Left lung (tissue), 10 donors: ENCODE data around the gene DCAF17. TPM values are rescaled to one million over a fixed set of nuclear protein-coding genes. Genes with fewer than 3 reads are reported as not detected.

ENCODE experiments used
- ATAC-seq: fragments of 200-7000 bp; cut with Tn5 transposase; one replicate; pipeline ENCODE4 v1.9.1; 2020; ENCODE audit warnings: moderate library complexity
- DNase-seq, 4 donors: peaks; one replicate each; pipeline ENCODE4 v3.0.0-alpha.2; 2013 to 2020
- H3K27ac ChIP-seq, 2 donors: fragments of 200-600 bp; sonication (generic) in 1 of 2; one replicate each; pipeline versions ENCODE4 v1.5.0 to v1.8.0; 2020 to 2021
- H3K27me3 ChIP-seq, 2 donors: fragments of 200-600 bp; sonication (generic) in 1 of 2; one replicate each; pipeline versions ENCODE4 v1.5.0 to v1.8.0; 2020 to 2021
- H3K36me3 ChIP-seq, 2 donors: fragments of 200-600 bp; sonication (generic) in 1 of 2; one replicate each; pipeline versions ENCODE4 v1.5.0 to v1.8.0; 2020 to 2021
- H3K4me1 ChIP-seq, 2 donors: fragments of 200-600 bp; one replicate each; pipeline ENCODE4 v1.8.0; 2021
- H3K4me3 ChIP-seq, 2 donors: fragments of 200-600 bp; sonication (generic) in 1 of 2; one replicate each; pipeline versions ENCODE4 v1.5.0 to v1.8.0; 2020 to 2021; ENCODE audit warnings: mild to moderate bottlenecking in 1 of 2
- H3K9me3 ChIP-seq, 2 donors: fragments of 200-600 bp; sonication (generic) in 1 of 2; one replicate each; pipeline versions ENCODE4 v1.5.0 to v1.8.0; 2020 to 2021
- intact Hi-C, 2 donors: fragments of 100-400 bp; cut with DNase I; formaldehyde crosslinking; loops; one replicate each; pipeline versions ENCODE4 v1.11.2 to v1.14.2; 2022
- polyA plus RNA-seq, 6 donors: library from polyadenylated mRNA; unstranded; fragments of 120-200 nt; gene quantifications; one replicate each; pipeline ENCODE4 v1.2.1, GENCODE V29; 2013; ENCODE audit not compliant: insufficient read length in 6 of 6
- total RNA-seq, 2 donors: library from RNA; stranded (reverse); fragmentation: NEBNext Ultra II Directional; extraction: Animal tissue kit (Norgen Biotek cat#: 25700); gene quantifications; one replicate each; pipeline ENCODE4 v1.2.1, GENCODE V29; 2021
- TF ChIP-seq, protein P1 (sequence below), 2 donors: fragments of 200-600 bp; sonication (generic) in 1 of 2; IDR thresholded peaks; one replicate each; pipeline versions ENCODE4 v1.5.0 to v1.8.0; 2021; ENCODE audit warnings: antibody characterized with exemption in 2 of 2
- donor health status: DM: no; HTN: yes; CAD: no.
- donor health status: DM: no; HTN: no; CAD: no.

DCAF17 gene
- total and polyA plus RNA-seq, 8 donors: 14.2 to 36.7 (median 28.3) TPM

DNA sequence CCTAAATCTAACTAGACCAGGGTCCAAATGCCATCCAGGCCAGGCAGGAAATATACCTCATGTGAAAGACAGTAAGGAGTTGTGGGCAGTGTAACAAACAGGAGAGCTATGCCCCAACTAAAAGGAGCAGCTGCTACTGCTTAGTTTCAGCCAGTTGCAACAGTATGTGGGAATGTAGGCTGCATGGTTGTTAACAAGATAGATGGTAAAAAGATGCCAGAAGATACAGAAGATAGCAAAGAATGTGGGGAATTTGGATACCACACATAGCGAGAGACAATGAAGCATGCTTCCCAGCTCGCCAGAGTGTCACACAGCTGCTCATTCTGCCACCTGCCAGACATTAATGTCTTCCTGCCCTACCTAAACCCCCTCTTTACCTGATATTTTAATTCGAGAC lies 48.9 kb downstream of the DCAF17 start:
- TF ChIP-seq, protein P1, sequence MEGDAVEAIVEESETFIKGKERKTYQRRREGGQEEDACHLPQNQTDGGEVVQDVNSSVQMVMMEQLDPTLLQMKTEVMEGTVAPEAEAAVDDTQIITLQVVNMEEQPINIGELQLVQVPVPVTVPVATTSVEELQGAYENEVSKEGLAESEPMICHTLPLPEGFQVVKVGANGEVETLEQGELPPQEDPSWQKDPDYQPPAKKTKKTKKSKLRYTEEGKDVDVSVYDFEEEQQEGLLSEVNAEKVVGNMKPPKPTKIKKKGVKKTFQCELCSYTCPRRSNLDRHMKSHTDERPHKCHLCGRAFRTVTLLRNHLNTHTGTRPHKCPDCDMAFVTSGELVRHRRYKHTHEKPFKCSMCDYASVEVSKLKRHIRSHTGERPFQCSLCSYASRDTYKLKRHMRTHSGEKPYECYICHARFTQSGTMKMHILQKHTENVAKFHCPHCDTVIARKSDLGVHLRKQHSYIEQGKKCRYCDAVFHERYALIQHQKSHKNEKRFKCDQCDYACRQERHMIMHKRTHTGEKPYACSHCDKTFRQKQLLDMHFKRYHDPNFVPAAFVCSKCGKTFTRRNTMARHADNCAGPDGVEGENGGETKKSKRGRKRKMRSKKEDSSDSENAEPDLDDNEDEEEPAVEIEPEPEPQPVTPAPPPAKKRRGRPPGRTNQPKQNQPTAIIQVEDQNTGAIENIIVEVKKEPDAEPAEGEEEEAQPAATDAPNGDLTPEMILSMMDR (IDR thresholded peaks at IDR 0.05): no peak
- Histone ChIP-seq H3K36me3 (peaks cover 0 to 15% of the 10 kb centered on the region in 2 donors), H3K27ac (no peak overlapping the region), H3K4me1 (no peaks in the 10 kb centered on the region), H3K27me3 (no peaks in the 10 kb centered on the region), H3K4me3 (no peak overlapping the region), H3K9me3 (no peaks in the 10 kb centered on the region)
- intact Hi-C loops: no loop called here
- no peak for ATAC-seq
- DNase-seq: no peak

DNA sequence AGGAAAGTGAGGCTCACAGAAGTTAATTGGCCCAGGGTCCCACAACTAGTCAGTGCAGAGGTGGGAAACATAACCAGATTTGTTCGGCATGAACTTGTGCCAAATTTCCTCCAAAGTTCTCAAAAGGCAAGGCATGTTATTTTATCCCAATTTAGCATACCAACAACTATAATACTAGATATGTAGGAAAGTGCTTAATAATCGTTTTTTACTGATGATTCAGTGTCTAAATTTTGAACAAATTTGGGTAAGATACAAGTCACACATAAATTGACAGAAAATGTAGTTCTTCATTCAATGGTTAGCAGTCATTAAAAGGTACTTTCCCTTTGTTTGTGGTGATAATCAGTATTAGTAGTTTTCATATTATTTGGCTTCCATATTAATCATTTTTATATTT lies 49.8 kb downstream of the DCAF17 start:
- Histone ChIP-seq H3K4me1 (no peaks in the 10 kb centered on the region), H3K27me3 (no peaks in the 10 kb centered on the region), H3K36me3 (peaks cover 0 to 12% of the 10 kb centered on the region in 2 donors), H3K4me3 (no peak overlapping the region), H3K27ac (no peak overlapping the region), H3K9me3 (no peaks in the 10 kb centered on the region)
- ATAC-seq: no peak
- no peak for DNase-seq
- intact Hi-C loops: no loop called here
- TF ChIP-seq, protein P1 (IDR thresholded peaks at IDR 0.05): no peak

DNA sequence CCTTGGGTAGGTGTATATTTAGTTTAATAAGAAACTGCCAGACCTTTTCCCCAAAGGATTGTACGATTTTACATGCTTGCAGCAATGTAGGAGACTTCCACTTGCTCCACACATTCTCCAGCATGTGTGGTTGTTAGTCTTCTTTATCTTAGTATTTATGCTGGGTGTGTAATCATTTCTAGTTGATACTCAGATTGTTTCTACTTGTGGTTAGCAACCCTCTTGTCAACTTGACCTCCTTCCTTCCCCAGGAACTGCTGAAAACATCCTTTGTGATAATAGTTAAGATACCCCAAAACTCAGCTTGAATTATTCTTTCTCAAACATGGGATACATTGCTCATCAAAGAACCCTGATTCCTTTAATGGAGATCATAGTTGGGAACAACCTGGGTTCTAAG lies 51.1 kb downstream of the DCAF17 start:
- ATAC-seq (no peak), DNase-seq (no peak)
- H3K27ac ChIP-seq: no peak overlapping the region
- TF ChIP-seq, protein P1 (IDR thresholded peaks at IDR 0.05): no peak
- intact Hi-C loops: no loop called here
- H3K36me3 ChIP-seq: peaks cover 0 to 8% of the 10 kb centered on the region in 2 donors
- H3K9me3 ChIP-seq: no peaks in the 10 kb centered on the region
- no peak overlapping the region for H3K4me3 ChIP-seq
- no peaks in the 10 kb centered on the region for H3K27me3 ChIP-seq
- H3K4me1 ChIP-seq: no peaks in the 10 kb centered on the region

DNA sequence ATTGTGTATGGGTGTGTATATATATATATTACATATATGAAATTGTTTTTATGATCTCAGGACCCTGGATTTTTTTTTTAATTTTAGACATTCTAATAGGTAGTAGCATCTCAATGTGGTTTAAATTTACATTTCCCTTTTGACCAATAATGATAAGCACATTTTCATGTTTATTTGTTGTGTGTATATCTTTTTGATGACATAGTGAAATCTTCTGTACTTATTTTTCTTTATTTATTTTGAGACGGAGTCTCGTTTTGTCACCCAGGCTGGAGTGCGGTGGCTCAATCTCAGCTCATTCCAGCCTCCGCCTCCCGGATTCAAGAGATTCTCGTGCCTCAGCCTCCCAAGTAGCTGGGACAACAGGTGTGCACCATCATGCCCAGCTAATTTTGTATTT lies 53.2 kb downstream of the DCAF17 start:
- TF ChIP-seq, protein P1 (IDR thresholded peaks at IDR 0.05): no peak
- intact Hi-C loops: no loop called here
- ATAC-seq (no peak), DNase-seq (no peak)
- H3K36me3 ChIP-seq: no peaks in the 10 kb centered on the region
- H3K27ac ChIP-seq: no peak overlapping the region
- no peaks in the 10 kb centered on the region for H3K9me3 ChIP-seq
- no peaks in the 10 kb centered on the region for H3K4me1 ChIP-seq
- no peaks in the 10 kb centered on the region for H3K27me3 ChIP-seq
- no peak overlapping the region for H3K4me3 ChIP-seq

DNA sequence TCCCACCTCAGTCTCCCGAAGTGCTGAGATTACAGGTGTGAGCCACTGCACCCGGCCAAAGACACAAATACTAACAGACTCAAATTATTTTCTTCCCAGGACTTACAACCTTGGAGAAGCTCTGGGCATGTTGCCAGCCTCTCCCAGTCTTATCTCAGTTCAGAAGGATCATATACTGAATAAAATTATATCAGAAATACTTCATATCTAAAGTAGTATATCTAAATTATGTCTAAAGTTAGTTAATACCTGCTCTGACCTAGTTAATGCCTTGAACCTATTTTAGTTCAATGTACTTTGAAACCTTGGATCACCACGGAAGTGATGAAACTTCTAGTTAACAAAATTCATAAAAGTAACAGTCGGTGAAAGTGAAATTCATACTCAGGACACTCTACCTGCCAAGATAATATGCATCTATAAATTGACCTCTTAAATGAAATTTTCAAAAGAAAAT lies 53.8 kb downstream of the DCAF17 start:
- TF ChIP-seq, protein P1 (IDR thresholded peaks at IDR 0.05): no peak
- Histone ChIP-seq H3K9me3 (no peaks in the 10 kb centered on the region), H3K4me1 (no peaks in the 10 kb centered on the region), H3K27ac (no peak overlapping the region), H3K4me3 (no peak overlapping the region), H3K27me3 (no peaks in the 10 kb centered on the region), H3K36me3 (no peaks in the 10 kb centered on the region)
- DNase-seq (no peak), ATAC-seq (no peak)
- intact Hi-C loops: no loop called here
